NCI-H748 treated with DMSO at 0.1 percent for 48 hours (cell line): ENCODE data around the gene ACTL6B.

Experiments
- DNase-seq: peaks from one replicate; lab custom pipeline; 2025; lab: John Stamatoyannopoulos, UW

Gene ACTL6B

DNA sequence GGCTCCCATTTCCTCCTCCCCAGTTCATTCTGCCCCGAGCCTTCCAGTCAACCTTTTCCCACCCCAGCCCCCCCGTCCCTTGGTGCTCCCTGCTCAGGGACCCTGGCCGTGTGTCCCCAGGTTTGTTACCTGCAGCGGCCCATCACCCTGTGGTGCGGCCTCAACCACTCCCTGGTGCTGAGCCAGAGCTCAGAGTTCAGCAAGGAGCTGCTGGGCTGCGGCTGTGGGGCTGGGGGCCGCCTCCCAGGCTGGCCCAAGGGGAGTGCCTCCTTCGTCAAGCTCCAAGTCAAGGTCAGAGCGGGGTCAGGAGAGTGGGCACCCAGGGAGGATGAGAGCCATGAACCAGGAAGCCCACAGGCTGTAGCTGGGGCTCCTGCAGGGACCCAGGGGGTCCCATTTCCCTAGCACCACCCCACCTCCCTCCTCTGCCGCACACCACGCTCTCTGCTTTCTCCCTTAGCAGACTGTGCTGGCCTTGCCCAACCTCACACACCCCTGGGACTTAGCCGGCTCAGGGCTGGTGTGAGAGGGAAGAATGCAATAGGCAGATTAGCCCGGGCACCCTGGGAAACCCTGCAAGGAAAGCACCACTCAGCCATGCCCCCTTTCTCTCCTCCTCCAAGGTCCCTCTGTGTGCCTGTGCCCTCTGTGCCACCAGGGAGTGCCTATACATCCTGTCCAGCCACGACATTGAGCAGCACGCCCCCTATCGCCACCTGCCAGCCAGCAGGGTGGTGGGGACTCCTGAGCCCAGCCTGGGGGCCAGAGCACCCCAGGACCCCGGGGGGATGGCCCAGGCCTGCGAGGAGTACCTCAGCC, 56.1 kb downstream of the ACTL6B start:
- DNase-seq, result no peak

DNA sequence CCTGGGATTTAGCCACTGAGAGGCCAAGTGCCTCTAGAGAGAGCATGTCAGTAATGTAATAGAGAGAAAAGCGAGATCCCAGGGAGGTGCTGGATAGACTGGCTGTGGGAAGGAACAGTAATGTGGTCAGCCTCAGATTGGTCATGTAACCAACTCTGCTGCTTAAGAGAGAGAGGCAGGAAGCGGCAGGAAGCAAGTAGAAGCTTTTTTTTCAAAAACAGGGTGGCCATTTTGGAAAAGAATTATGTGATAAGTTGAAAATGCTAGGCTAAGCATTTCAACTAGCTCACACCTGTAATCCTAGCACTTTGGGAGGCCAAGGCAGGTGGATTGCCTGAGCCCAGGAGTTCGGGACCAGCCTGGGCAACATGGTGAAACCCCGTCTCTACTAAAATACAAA, 57.8 kb downstream of the ACTL6B start:
- no peak for DNase-seq

GRCh38 chr7:100595188-100595587, 61.1 kb downstream of the ACTL6B start:
- DNase-seq, result no peak
